GM12873 (cell line): ENCODE measurements around the gene ZNF385B.

ENCODE experiments used
- TF ChIP-seq, protein P1 (sequence below): IDR thresholded peaks from 2 replicates; pipeline ENCODE4 v1.5.1; 2012; ENCODE audit warnings: low read depth, mild to moderate bottlenecking, moderate library complexity, low read length, control low read depth; ENCODE audit not compliant: insufficient read depth; ENCODE audit errors: missing control alignments

The ZNF385B gene

DNA sequence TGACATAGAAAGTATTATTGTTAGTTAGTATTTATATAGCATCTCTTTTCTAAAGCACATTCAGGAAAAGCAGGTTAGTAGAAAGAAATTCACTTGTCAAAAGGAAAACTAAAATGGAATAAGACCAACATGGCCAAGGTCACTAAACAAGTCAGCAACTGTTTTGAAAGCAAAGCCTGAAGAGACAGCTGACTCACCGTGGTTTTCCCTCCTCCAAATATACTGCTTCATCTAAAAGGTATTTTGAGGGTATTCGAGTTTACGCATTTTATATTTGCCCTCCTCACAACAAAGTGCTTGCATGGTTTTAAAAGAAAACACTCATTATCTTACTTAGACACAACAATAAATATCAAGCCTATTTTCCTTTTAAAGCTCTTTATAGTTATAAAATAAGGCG is 24.0 kb downstream of the ZNF385B start:
- TF ChIP-seq, protein P1, sequence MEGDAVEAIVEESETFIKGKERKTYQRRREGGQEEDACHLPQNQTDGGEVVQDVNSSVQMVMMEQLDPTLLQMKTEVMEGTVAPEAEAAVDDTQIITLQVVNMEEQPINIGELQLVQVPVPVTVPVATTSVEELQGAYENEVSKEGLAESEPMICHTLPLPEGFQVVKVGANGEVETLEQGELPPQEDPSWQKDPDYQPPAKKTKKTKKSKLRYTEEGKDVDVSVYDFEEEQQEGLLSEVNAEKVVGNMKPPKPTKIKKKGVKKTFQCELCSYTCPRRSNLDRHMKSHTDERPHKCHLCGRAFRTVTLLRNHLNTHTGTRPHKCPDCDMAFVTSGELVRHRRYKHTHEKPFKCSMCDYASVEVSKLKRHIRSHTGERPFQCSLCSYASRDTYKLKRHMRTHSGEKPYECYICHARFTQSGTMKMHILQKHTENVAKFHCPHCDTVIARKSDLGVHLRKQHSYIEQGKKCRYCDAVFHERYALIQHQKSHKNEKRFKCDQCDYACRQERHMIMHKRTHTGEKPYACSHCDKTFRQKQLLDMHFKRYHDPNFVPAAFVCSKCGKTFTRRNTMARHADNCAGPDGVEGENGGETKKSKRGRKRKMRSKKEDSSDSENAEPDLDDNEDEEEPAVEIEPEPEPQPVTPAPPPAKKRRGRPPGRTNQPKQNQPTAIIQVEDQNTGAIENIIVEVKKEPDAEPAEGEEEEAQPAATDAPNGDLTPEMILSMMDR: no peak

DNA sequence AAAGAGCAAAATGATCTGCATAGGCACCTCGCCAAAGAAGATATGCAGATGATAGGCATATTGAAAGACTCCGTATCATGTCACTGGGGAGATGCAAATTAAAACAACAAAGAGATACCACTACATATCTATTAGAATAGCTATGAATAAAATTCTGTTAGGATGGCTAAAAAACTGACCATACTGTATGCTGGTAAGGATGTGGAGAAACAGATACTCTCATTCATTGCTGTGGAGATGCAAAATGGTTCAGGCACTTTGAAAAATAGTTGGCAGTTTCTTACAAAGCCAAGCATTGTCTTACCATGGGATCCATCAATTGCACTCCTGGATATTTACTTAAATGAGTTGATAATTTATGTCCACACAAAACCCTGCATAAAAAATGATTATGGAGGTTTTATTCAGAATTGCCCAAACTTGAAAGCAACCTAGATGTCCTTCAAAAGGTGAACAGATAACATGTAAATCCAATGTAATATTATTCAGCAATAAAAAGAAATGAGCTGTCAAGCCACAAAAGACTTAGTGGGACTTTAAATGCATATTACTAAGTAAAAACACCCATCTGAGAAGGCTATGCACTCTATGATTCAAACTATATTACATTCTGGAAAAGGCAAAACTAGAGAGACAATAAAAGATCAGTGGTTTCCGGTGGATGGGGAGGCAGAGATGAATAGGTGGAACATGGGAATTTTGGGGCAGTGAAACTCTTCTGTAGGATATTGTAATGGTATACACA is 31.2 kb downstream of the ZNF385B start:
- TF ChIP-seq, protein P1: no peak

DNA sequence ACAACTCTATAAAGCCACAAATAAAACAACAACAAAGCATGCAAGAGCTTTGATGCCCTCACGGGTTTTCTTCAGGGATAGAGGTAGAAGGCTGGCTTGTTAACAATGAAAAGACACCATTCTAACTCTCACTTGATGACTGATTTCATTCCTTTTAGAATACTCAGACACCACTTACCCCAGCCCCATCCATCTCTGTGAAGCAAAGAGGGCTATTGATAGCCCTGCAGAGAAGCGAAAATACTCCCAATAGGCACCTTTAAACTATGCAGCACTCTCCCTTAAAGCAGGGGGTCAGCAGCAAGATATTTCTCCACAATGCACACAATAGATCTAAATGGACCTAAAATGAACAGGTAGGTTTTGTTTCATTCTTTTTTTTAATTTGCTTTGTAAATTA is 35.1 kb downstream of the ZNF385B start:
- TF ChIP-seq, protein P1: no peak

DNA sequence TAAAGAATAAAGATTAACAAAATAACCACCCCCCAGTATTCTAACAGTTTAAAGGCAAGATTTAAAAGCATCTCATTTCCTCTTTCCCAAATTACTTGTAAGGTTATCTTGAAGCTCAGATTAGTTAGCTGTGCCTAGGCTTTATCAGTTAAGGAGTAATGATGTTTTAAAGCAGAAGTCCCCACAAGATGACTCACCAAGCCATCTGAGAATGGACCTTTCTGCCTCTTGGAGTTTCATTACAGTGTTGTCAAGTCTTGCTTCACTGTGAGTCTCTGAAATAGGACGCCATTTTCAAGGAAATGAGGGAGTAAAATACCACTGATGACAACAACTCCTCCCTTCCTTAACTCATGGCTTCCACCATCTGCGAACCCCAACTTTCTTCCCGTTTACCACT is 35.9 kb downstream of the ZNF385B start:
- TF ChIP-seq, protein P1: no peak

DNA sequence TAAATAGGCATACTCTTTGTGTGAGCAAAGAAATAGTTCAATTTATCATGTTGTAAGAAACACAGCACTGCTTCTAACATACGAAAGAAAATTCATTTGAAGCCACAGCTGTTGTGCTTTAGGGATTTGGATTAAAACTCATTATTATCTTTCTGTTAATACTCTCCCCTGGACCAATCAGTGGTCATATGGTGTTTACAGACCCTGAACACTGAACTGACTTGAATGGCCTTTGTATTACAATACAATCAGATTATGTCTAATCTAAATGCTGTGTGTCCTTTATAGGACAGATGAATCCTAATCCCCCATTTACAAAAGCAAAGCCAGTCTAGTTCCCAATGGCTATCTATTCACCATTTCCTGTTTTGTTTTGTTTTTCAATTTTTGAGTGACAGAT is 36.5 kb downstream of the ZNF385B start:
- TF ChIP-seq, protein P1: no peak

DNA sequence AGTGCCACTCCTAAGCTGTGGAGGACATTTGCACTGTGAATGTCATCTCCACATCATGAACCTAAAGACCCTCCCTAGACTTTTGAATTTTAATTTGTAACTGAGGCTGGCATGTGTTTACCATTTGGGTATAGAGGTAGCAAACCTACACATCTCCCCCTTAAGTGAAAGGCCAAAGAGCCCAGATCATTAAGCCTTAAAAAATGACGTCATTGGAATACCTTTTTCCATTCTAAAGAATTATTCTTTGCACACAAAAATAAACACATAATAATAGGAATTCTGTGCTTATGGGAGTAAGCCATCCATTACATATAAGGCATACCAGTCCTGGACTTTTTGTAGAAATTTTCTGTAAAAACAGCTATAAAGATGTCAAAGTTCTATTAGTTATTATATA is 38.9 kb downstream of the ZNF385B start:
- TF ChIP-seq, protein P1: no peak

DNA sequence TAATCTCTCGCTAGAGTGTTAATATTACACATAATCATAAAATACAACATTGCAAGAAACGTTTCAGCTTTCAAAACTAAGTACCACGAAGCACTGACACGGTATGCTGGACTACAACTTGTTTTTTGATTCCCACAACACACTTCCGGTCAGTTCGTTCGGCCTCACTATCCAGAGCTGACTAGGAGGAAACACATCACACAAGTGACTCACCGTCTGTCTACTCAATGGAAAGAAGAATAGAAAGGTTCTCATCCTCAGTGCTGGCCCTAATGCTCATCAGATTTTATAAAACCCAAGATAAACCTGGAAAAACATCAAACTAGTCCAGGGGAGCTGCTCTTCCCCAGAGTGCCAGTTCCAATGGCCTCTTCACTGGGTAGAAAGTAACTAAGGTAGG is 42.9 kb downstream of the ZNF385B start:
- TF ChIP-seq, protein P1: no peak
